ENCODE measurements around the gene HLA-DMA. TPM values are rescaled to one million over a fixed set of nuclear protein-coding genes. Genes with fewer than 3 reads are reported as not detected.

The HLA-DMA gene
- total and polyA plus RNA-seq, 2 of the 13 experiments (the other 11 are each of a cell fraction or from before 2014, with no cell fraction given): 0.70 to 0.71 TPM

DNA sequence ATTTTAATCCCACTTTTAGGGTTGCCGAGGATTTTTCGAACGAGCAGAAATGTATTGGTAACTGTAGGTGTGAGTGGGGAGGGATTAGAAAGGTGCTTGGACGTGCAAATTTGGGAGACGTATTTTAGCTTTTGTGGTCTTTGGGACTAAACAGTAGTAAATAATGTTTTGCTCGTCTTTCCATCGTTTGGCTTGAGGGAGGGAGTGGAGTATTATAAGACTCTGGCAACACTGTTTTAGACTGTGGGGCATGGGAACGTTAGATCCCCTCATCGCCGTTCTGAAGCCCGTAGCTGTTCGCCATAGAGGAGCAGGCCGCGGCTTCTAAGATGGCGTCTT is 18.3 kb upstream of the HLA-DMA start (continued):
- TF ChIP-seq, protein P1, sequence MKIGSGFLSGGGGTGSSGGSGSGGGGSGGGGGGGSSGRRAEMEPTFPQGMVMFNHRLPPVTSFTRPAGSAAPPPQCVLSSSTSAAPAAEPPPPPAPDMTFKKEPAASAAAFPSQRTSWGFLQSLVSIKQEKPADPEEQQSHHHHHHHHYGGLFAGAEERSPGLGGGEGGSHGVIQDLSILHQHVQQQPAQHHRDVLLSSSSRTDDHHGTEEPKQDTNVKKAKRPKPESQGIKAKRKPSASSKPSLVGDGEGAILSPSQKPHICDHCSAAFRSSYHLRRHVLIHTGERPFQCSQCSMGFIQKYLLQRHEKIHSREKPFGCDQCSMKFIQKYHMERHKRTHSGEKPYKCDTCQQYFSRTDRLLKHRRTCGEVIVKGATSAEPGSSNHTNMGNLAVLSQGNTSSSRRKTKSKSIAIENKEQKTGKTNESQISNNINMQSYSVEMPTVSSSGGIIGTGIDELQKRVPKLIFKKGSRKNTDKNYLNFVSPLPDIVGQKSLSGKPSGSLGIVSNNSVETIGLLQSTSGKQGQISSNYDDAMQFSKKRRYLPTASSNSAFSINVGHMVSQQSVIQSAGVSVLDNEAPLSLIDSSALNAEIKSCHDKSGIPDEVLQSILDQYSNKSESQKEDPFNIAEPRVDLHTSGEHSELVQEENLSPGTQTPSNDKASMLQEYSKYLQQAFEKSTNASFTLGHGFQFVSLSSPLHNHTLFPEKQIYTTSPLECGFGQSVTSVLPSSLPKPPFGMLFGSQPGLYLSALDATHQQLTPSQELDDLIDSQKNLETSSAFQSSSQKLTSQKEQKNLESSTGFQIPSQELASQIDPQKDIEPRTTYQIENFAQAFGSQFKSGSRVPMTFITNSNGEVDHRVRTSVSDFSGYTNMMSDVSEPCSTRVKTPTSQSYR (CRISPR knock-in tag; IDR thresholded peaks at IDR 0.05; ENCODE audit: borderline replicate concordance): no peak
- TF ChIP-seq ZNF772 (CRISPR knock-in tag; IDR thresholded peaks at IDR 0.05) (no peak), ZNF101 (CRISPR knock-in tag; IDR thresholded peaks at IDR 0.05; ENCODE audit: borderline replicate concordance, low read depth) (peak; percentile 61; the same call in 1 of the 2 replicates), NFATC3 (CRISPR knock-in tag; IDR thresholded peaks at IDR 0.05) (no peak), ZNF326 (CRISPR knock-in tag; IDR thresholded peaks at IDR 0.05; ENCODE audit: borderline replicate concordance) (no peak), KLF6 (CRISPR knock-in tag; IDR thresholded peaks at IDR 0.05) (peak; percentile 56; the same call in 1 of the 2 replicates), ZNF460 (CRISPR knock-in tag; IDR thresholded peaks at IDR 0.05; ENCODE audit: borderline replicate concordance) (no peak), ZNF616 (CRISPR knock-in tag; IDR thresholded peaks at IDR 0.05; ENCODE audit: low read depth) (no peak)
- TF ChIP-seq, protein P2, sequence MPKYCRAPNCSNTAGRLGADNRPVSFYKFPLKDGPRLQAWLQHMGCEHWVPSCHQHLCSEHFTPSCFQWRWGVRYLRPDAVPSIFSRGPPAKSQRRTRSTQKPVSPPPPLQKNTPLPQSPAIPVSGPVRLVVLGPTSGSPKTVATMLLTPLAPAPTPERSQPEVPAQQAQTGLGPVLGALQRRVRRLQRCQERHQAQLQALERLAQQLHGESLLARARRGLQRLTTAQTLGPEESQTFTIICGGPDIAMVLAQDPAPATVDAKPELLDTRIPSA (CRISPR knock-in tag; IDR thresholded peaks at IDR 0.05; ENCODE audit: borderline replicate concordance): peak; percentile 58; the same call in 1 of the 2 replicates
- TF ChIP-seq, protein P3, sequence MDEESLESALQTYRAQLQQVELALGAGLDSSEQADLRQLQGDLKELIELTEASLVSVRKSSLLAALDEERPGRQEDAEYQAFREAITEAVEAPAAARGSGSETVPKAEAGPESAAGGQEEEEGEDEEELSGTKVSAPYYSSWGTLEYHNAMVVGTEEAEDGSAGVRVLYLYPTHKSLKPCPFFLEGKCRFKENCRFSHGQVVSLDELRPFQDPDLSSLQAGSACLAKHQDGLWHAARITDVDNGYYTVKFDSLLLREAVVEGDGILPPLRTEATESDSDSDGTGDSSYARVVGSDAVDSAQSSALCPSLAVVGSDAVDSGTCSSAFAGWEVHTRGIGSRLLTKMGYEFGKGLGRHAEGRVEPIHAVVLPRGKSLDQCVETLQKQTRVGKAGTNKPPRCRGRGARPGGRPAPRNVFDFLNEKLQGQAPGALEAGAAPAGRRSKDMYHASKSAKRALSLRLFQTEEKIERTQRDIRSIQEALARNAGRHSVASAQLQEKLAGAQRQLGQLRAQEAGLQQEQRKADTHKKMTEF (CRISPR knock-in tag; IDR thresholded peaks at IDR 0.05): peak; percentile 13; the same call in 1 of the 2 replicates
- TF ChIP-seq, protein P4, sequence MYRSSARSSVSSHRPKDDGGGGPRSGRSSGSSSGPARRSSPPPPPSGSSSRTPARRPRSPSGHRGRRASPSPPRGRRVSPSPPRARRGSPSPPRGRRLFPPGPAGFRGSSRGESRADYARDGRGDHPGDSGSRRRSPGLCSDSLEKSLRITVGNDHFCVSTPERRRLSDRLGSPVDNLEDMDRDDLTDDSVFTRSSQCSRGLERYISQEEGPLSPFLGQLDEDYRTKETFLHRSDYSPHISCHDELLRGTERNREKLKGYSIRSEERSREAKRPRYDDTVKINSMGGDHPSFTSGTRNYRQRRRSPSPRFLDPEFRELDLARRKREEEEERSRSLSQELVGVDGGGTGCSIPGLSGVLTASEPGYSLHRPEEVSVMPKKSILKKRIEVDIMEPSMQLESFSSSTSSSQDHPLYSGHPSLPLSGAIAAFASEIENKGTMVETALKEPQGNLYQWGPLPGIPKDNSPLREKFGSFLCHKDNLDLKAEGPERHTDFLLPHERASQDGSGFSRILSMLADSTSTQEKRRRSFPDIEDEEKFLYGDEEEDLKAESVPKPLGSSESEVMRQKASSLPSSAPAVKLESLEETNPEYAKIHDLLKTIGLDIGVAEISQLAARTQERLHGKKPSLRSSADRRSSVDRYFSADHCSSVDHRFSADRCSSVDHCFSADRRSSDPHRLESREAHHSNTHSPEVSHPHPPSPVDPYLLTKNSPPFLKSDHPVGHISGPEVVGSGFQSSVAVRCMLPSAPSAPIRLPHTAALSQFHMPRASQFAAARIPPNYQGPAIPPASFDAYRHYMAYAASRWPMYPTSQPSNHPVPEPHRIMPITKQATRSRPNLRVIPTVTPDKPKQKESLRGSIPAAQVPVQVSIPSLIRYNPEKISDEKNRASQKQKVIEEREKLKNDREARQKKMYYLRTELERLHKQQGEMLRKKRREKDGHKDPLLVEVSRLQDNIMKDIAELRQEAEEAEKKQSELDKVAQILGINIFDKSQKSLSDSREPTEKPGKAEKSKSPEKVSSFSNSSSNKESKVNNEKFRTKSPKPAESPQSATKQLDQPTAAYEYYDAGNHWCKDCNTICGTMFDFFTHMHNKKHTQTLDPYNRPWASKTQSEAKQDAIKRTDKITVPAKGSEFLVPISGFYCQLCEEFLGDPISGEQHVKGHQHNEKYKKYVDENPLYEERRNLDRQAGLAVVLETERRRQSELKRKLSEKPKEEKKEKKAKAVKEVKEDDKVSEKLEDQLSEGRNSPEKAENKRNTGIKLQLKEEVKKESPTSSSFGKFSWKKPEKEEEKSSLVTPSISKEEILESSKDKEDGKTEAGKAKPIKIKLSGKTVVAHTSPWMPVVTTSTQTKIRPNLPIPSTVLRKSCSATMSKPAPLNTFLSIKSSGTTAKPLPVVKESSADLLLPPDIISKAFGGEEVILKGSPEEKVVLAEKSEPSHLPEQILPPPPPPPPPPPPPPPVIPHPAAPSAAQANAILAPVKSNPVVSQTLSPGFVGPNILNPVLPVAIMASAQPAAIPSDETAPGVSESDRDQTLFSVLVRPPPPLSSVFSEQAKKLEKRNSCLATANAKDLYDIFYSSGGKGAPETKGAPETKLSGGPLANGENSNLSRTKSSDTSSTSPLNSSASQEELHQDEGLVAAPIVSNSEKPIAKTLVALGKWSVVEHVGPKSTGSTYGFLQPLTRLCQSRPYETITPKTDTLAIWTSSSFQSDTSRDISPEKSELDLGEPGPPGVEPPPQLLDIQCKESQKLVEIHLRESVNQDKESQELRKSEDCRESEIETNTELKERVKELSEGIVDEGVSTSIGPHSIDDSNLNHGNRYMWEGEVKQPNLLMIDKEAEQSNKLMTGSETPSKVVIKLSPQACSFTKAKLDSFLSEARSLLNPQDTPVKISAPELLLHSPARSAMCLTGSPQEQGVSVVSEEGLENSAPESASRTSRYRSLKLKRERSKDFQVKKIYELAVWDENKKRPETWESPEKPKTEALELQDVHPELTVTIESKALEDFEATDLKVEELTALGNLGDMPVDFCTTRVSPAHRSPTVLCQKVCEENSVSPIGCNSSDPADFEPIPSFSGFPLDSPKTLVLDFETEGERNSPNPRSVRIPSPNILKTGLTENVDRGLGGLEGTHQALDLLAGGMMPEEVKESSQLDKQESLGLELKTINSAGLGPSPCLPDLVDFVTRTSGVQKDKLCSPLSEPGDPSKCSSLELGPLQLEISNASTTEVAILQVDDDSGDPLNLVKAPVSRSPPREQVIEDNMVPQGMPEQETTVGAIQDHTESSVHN (CRISPR knock-in tag; IDR thresholded peaks at IDR 0.05): 0 out of 2 replicates have a peak, but pooled peaks have one; percentile 44
- TF ChIP-seq, protein P5, sequence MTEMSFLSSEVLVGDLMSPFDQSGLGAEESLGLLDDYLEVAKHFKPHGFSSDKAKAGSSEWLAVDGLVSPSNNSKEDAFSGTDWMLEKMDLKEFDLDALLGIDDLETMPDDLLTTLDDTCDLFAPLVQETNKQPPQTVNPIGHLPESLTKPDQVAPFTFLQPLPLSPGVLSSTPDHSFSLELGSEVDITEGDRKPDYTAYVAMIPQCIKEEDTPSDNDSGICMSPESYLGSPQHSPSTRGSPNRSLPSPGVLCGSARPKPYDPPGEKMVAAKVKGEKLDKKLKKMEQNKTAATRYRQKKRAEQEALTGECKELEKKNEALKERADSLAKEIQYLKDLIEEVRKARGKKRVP (CRISPR knock-in tag; IDR thresholded peaks at IDR 0.05): no peak
- TF ChIP-seq, protein P6, sequence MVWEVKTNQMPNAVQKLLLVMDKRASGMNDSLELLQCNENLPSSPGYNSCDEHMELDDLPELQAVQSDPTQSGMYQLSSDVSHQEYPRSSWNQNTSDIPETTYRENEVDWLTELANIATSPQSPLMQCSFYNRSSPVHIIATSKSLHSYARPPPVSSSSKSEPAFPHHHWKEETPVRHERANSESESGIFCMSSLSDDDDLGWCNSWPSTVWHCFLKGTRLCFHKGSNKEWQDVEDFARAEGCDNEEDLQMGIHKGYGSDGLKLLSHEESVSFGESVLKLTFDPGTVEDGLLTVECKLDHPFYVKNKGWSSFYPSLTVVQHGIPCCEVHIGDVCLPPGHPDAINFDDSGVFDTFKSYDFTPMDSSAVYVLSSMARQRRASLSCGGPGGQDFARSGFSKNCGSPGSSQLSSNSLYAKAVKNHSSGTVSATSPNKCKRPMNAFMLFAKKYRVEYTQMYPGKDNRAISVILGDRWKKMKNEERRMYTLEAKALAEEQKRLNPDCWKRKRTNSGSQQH (CRISPR knock-in tag; IDR thresholded peaks at IDR 0.05; ENCODE audit: low read depth): peak; percentile 73; the same call in 1 of the 2 replicates
